WTC11 (cell line): Measurements from ENCODE around the gene BBOF1. TPM values are rescaled to one million over a fixed set of nuclear protein-coding genes. Genes with fewer than 3 reads are reported as not detected.

Experiments
- ATAC-seq: fragments of 200-7000 bp; cut with Tn5 transposase; 2 replicates; pipeline ENCODE4 v1.10.0; 2021; ENCODE audit warnings: mild to moderate bottlenecking, moderate library complexity
- CTCF ChIA-PET: fragments of 300-600 bp; sonication (Branson Sonifier 250); formaldehyde crosslinking; loops from one replicate; lab custom pipeline; 2021; ENCODE audit warnings: antibody characterized with exemption; lab: Charles Lee
- POLR2A ChIA-PET: fragments of 350-600 bp; sonication (Branson Sonifier 250); formaldehyde crosslinking; loops from one replicate; lab custom pipeline; 2021; ENCODE audit warnings: antibody characterized with exemption; lab: Charles Lee
- DNase-seq: peaks from one replicate; pipeline ENCODE4 v3.0.0; 2021; ENCODE audit warnings: low spot score
- H3K27ac Mint-ChIP-seq: 2 replicates; pipeline ENCODE4 v1.8.0; 2021; ENCODE audit warnings: mixed read lengths
- H3K27me3 Mint-ChIP-seq: 2 replicates; pipeline ENCODE4 v1.8.0; 2021; ENCODE audit warnings: low read depth, mild to moderate bottlenecking, moderate library complexity, mixed read lengths
- H3K36me3 Mint-ChIP-seq: 2 replicates; pipeline ENCODE4 v1.8.0; 2021; ENCODE audit warnings: mixed read lengths
- H3K4me1 Mint-ChIP-seq: 2 replicates; pipeline ENCODE4 v1.8.0; 2022; ENCODE audit warnings: mixed read lengths
- H3K4me3 Mint-ChIP-seq: 2 replicates; pipeline ENCODE4 v1.8.0; 2021; ENCODE audit warnings: mild to moderate bottlenecking, moderate library complexity, mixed read lengths
- H3K9me3 Mint-ChIP-seq: 2 replicates; pipeline ENCODE4 v1.8.0; 2021; ENCODE audit warnings: mixed read lengths
- ATF1 ChIP-seq: sonication (generic); formaldehyde crosslinking; IDR thresholded peaks from 2 replicates; pipeline ENCODE4 v1.8.1; 2023; ENCODE audit warnings: mild to moderate bottlenecking, moderate library complexity, missing genetic modification reagents
- CTCF ChIP-seq: fragments of 200-600 bp; IDR thresholded peaks from 2 replicates; pipeline ENCODE4 v1.8.0; 2022; ENCODE audit warnings: antibody characterized with exemption
- FOXP4 ChIP-seq: sonication (generic); formaldehyde crosslinking; IDR thresholded peaks from 2 replicates; pipeline ENCODE4 v1.8.0; 2022; ENCODE audit warnings: mild to moderate bottlenecking, missing genetic modification reagents
- OVOL2 ChIP-seq: fragments of 250-450 bp; sonication (Bioruptor Pico); IDR thresholded peaks from 2 replicates; pipeline ENCODE4 v1.9.0; 2021; ENCODE audit warnings: mild to moderate bottlenecking, borderline replicate concordance
- PRDM15 ChIP-seq: sonication (generic); formaldehyde crosslinking; IDR thresholded peaks from 2 replicates; pipeline ENCODE4 v1.8.0; 2022; ENCODE audit warnings: missing genetic modification reagents
- RORB ChIP-seq: fragments of 250-450 bp; sonication (Bioruptor Pico); IDR thresholded peaks from 2 replicates; pipeline ENCODE4 v1.9.0; 2021; ENCODE audit warnings: mild to moderate bottlenecking
- total RNA-seq: library from RNA; stranded (reverse); gene quantifications from 3 replicates; pipeline ENCODE4 v1.2.3, GENCODE V29; 2021
- TF ChIP-seq, protein P1 (sequence below): sonication (generic); formaldehyde crosslinking; IDR thresholded peaks from 2 replicates; pipeline ENCODE4 v1.8.1; 2023; ENCODE audit warnings: mild to moderate bottlenecking, missing genetic modification reagents, borderline replicate concordance
- TF ChIP-seq, protein P2 (sequence below): sonication (generic); formaldehyde crosslinking; IDR thresholded peaks from 2 replicates; pipeline ENCODE4 v1.8.0; 2023; ENCODE audit warnings: mild to moderate bottlenecking, missing genetic modification reagents

The BBOF1 gene
- total RNA-seq, 1 experiment from 2014 or later, result 0.98 TPM

GRCh38 chr14:74035556-74035955 is 16.4 kb downstream of the BBOF1 start (continued):
- TF ChIP-seq, protein P1, sequence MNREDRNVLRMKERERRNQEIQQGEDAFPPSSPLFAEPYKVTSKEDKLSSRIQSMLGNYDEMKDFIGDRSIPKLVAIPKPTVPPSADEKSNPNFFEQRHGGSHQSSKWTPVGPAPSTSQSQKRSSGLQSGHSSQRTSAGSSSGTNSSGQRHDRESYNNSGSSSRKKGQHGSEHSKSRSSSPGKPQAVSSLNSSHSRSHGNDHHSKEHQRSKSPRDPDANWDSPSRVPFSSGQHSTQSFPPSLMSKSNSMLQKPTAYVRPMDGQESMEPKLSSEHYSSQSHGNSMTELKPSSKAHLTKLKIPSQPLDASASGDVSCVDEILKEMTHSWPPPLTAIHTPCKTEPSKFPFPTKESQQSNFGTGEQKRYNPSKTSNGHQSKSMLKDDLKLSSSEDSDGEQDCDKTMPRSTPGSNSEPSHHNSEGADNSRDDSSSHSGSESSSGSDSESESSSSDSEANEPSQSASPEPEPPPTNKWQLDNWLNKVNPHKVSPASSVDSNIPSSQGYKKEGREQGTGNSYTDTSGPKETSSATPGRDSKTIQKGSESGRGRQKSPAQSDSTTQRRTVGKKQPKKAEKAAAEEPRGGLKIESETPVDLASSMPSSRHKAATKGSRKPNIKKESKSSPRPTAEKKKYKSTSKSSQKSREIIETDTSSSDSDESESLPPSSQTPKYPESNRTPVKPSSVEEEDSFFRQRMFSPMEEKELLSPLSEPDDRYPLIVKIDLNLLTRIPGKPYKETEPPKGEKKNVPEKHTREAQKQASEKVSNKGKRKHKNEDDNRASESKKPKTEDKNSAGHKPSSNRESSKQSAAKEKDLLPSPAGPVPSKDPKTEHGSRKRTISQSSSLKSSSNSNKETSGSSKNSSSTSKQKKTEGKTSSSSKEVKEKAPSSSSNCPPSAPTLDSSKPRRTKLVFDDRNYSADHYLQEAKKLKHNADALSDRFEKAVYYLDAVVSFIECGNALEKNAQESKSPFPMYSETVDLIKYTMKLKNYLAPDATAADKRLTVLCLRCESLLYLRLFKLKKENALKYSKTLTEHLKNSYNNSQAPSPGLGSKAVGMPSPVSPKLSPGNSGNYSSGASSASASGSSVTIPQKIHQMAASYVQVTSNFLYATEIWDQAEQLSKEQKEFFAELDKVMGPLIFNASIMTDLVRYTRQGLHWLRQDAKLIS (CRISPR knock-in tag), result no peak
- no peak for TF ChIP-seq FOXP4
- TF ChIP-seq, all 79 proteins: peak for 0

GRCh38 chr14:74038020-74038859 is 19.1 kb downstream of the BBOF1 start:
- DNase-seq (no peak), ATAC-seq (no peak)
- CTCF ChIA-PET, result no interaction called here
- Mint-ChIP-seq H3K36me3 (no peaks in the 10 kb centered on the region), H3K4me3 (no peak overlapping the region), H3K4me1 (no peaks in the 10 kb centered on the region), H3K9me3 (no peaks in the 10 kb centered on the region), H3K27me3 (no peaks in the 10 kb centered on the region), H3K27ac (no peak overlapping the region)
- TF ChIP-seq CTCF, result peak; percentile 55
- no peak for TF ChIP-seq ATF1 (CRISPR knock-in tag)
- POLR2A ChIA-PET, result no interaction called here

- Mint-ChIP-seq H3K9me3 (no peaks in the 10 kb centered on the region), H3K4me3 (no peak overlapping the region), H3K27me3 (no peaks in the 10 kb centered on the region), H3K4me1 (no peaks in the 10 kb centered on the region), H3K27ac (no peak overlapping the region), H3K36me3 (no peaks in the 10 kb centered on the region)
- ChIA-PET CTCF (interaction anchor here (1.2 kb wide), 1 partner anchor 107 kb away, joined by 3 read pairs; no protein-coding TSS in a partner anchor), POLR2A (no interaction called here)
- no peak for DNase-seq
- no peak for TF ChIP-seq OVOL2 (CRISPR knock-in tag)
- TF ChIP-seq PRDM15 (CRISPR knock-in tag), result no peak
- TF ChIP-seq RORB (CRISPR knock-in tag), result no peak
- TF ChIP-seq, protein P2, sequence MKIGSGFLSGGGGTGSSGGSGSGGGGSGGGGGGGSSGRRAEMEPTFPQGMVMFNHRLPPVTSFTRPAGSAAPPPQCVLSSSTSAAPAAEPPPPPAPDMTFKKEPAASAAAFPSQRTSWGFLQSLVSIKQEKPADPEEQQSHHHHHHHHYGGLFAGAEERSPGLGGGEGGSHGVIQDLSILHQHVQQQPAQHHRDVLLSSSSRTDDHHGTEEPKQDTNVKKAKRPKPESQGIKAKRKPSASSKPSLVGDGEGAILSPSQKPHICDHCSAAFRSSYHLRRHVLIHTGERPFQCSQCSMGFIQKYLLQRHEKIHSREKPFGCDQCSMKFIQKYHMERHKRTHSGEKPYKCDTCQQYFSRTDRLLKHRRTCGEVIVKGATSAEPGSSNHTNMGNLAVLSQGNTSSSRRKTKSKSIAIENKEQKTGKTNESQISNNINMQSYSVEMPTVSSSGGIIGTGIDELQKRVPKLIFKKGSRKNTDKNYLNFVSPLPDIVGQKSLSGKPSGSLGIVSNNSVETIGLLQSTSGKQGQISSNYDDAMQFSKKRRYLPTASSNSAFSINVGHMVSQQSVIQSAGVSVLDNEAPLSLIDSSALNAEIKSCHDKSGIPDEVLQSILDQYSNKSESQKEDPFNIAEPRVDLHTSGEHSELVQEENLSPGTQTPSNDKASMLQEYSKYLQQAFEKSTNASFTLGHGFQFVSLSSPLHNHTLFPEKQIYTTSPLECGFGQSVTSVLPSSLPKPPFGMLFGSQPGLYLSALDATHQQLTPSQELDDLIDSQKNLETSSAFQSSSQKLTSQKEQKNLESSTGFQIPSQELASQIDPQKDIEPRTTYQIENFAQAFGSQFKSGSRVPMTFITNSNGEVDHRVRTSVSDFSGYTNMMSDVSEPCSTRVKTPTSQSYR (CRISPR knock-in tag), result no peak
- no peak for ATAC-seq
Measured at GRCh38 chr14:74042296-74042695, 23.1 kb downstream of the BBOF1 start.
